ENCODE measurements around the gene KIF1B.
"Not testable (repeated sequence)": the region's sequence is repeated elsewhere in the genome, so short reads cannot be mapped to it uniquely, and the experiment has no call there.

DNA sequence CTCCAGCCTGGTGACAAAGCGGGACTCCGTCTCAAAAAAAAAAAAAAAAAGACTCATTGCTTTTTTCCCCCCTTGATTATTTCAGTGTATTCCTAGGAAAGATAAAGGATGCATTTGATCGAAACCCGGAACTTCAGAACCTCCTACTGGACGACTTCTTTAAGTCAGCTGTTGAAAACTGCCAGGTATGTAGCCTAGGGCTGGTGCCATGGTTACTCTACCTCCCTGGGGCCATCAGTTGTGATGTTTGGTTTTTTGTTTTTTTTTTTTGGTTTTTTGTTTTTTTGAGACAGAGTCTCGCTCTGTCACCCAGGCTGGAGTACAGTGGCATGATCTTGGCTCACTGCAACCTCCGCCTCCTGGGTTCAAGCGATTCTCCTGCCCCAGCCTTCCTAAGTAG lies 208.4 kb downstream of the KIF1B start:
- TF ChIP-seq KAT7 (CRISPR knock-in tag; IDR thresholded peaks at IDR 0.05; ENCODE audit: borderline replicate concordance); SMAD3 (CRISPR knock-in tag; IDR thresholded peaks at IDR 0.05; ENCODE audit: borderline replicate concordance); FOXJ3 (CRISPR knock-in tag; IDR thresholded peaks at IDR 0.05; ENCODE audit: borderline replicate concordance); HMGXB4 (CRISPR knock-in tag; IDR thresholded peaks at IDR 0.05); CREM (CRISPR knock-in tag; IDR thresholded peaks at IDR 0.05); TEAD4 (CRISPR knock-in tag; IDR thresholded peaks at IDR 0.05); ESRRA (CRISPR knock-in tag; IDR thresholded peaks at IDR 0.05; ENCODE audit: borderline replicate concordance); ATF2 (CRISPR knock-in tag; IDR thresholded peaks at IDR 0.05; ENCODE audit: borderline replicate concordance, low read depth); SP1 (CRISPR knock-in tag; conservative IDR thresholded peaks at IDR 0.05): not testable (repeated sequence)
- TF ChIP-seq, protein P1, sequence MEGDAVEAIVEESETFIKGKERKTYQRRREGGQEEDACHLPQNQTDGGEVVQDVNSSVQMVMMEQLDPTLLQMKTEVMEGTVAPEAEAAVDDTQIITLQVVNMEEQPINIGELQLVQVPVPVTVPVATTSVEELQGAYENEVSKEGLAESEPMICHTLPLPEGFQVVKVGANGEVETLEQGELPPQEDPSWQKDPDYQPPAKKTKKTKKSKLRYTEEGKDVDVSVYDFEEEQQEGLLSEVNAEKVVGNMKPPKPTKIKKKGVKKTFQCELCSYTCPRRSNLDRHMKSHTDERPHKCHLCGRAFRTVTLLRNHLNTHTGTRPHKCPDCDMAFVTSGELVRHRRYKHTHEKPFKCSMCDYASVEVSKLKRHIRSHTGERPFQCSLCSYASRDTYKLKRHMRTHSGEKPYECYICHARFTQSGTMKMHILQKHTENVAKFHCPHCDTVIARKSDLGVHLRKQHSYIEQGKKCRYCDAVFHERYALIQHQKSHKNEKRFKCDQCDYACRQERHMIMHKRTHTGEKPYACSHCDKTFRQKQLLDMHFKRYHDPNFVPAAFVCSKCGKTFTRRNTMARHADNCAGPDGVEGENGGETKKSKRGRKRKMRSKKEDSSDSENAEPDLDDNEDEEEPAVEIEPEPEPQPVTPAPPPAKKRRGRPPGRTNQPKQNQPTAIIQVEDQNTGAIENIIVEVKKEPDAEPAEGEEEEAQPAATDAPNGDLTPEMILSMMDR (IDR thresholded peaks at IDR 0.05): not testable (repeated sequence)
- TF ChIP-seq, protein P2, sequence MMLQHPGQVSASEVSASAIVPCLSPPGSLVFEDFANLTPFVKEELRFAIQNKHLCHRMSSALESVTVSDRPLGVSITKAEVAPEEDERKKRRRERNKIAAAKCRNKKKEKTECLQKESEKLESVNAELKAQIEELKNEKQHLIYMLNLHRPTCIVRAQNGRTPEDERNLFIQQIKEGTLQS (CRISPR knock-in tag; conservative IDR thresholded peaks at IDR 0.05): not testable (repeated sequence)
